HepG2 (cell line): ENCODE measurements around the gene NFE2. TPM values are rescaled to one million over a fixed set of nuclear protein-coding genes. Genes with fewer than 3 reads are reported as not detected.

Source experiments
- ATAC-seq: fragments of 200-7000 bp; cut with Tn5 transposase; 3 replicates; pipeline ENCODE4 v1.9.1; 2020; ENCODE audit warnings: mild to moderate bottlenecking, moderate library complexity
- BruUV-seq: library from RNA; stranded (reverse); fragments of 400-500 nt; replicated peaks from 2 replicates; lab custom pipeline; 2021; lab: Mats Ljungman, UMichigan
- CTCF ChIA-PET: fragments of 300-600 bp; formaldehyde crosslinking; extraction: SDS; loops from one replicate; lab custom pipeline; 2021; ENCODE audit warnings: low total read pairs, inconsistent platforms, low intra/inter-chr PET ratio; lab: Yijun Ruan, JAX
- POLR2A ChIA-PET: fragments of 350-600 bp; sonication (Branson Sonifier 250); formaldehyde crosslinking; loops from one replicate; lab custom pipeline; 2020; ENCODE audit warnings: antibody characterized with exemption, inconsistent platforms; lab: Yijun Ruan, JAX
- DNase-seq: peaks from one replicate; pipeline ENCODE4 v3.0.0-alpha.2; 2015; ENCODE audit warnings: low spot score
- FAIRE-seq: peaks from 3 replicates; lab custom pipeline; 2011; peaks lifted over from hg19 to GRCh38; lab: Jason Lieb, UNC
- H2AFZ ChIP-seq: one replicate; pipeline ENCODE4 v1.6.1; 2011; ENCODE audit warnings: low read length, inconsistent platforms
- H3K27ac ChIP-seq: fragments of 300-600 bp; 3 replicates; pipeline ENCODE4 v1.8.0; 2011; ENCODE audit warnings: mixed run types, mild to moderate bottlenecking, mixed read lengths, low read length, inconsistent platforms; ENCODE audit not compliant: insufficient read depth; ENCODE audit errors: extremely low read length
- H3K27me3 ChIP-seq, 2 experiments: fragments of 200-600 bp in 1 of 2; 2 replicates in 1 of 2; 3 replicates in 1 of 2; pipeline versions ENCODE4 v1.6.0 to v1.8.0; 2011; ENCODE audit warnings: low read length in 2 of 2, mild to moderate bottlenecking in 2 of 2, moderate library complexity in 2 of 2, inconsistent platforms in 1 of 2; ENCODE audit not compliant: insufficient read depth in 2 of 2, control insufficient read depth in 1 of 2
- H3K36me3 ChIP-seq, 2 experiments: fragments of 200-600 bp in 1 of 2; replicated peaks in 1 of 2; 2 replicates in 1 of 2; 3 replicates in 1 of 2; pipeline versions ENCODE4 v1.5.1 to v1.8.0; 2011; ENCODE audit warnings: low read length in 2 of 2, inconsistent platforms in 1 of 2; ENCODE audit not compliant: insufficient read depth in 2 of 2, control insufficient read depth in 1 of 2
- H3K4me1 ChIP-seq: 2 replicates; pipeline ENCODE4 v1.5.1; 2012; ENCODE audit warnings: low read length, inconsistent platforms; ENCODE audit not compliant: insufficient read depth
- H3K4me2 ChIP-seq: 2 replicates; pipeline ENCODE4 v1.6.0; 2011; ENCODE audit warnings: low read depth, low read length, inconsistent platforms
- H3K4me3 ChIP-seq, 3 experiments: fragments of 200-600 bp in 1 of 3; sonication (generic), shearing (Covaris generic) in 1 of 3; replicated peaks in 1 of 3; 2 replicates each; pipeline ENCODE4 v1.5.1; 2011 to 2016; ENCODE audit warnings: low read length in 3 of 3, inconsistent platforms in 2 of 3, low read depth in 2 of 3, mild to moderate bottlenecking in 2 of 3, control low read depth in 1 of 3, mixed read lengths in 1 of 3; ENCODE audit not compliant: insufficient read depth in 1 of 3
- H3K79me2 ChIP-seq: one replicate; pipeline ENCODE4 v1.6.1; 2011; ENCODE audit warnings: low read length, inconsistent platforms; ENCODE audit not compliant: insufficient read depth
- H3K9ac ChIP-seq: 2 replicates; pipeline ENCODE4 v1.6.0; 2011; ENCODE audit warnings: mild to moderate bottlenecking, low read depth, low read length, inconsistent platforms; ENCODE audit not compliant: insufficient read depth
- H3K9me3 ChIP-seq: 2 replicates; pipeline ENCODE4 v1.5.1; 2012; ENCODE audit warnings: mild to moderate bottlenecking, low read length
- H4K20me1 ChIP-seq: 2 replicates; pipeline ENCODE4 v1.6.0; 2011; ENCODE audit warnings: inconsistent platforms, mild to moderate bottlenecking, low read length, moderate library complexity; ENCODE audit not compliant: insufficient read depth
- CBX1 ChIP-seq: IDR thresholded peaks from one replicate; pipeline ENCODE4 v1.6.1; 2016; ENCODE audit warnings: antibody characterized with exemption, low read depth
- ELF3 ChIP-seq: IDR thresholded peaks from 2 replicates; pipeline ENCODE4 v1.6.1; 2016; ENCODE audit warnings: missing genetic modification reagents, missing compliant biosample characterization
- FOSL1 ChIP-seq: sonication (generic); formaldehyde crosslinking; IDR thresholded peaks from 2 replicates; pipeline ENCODE4 v1.9.0; 2021; ENCODE audit warnings: missing genetic modification reagents, borderline replicate concordance
- HOXA3 ChIP-seq: sonication (generic); formaldehyde crosslinking; IDR thresholded peaks from 2 replicates; pipeline ENCODE4 v1.5.0; 2020; ENCODE audit warnings: missing genetic modification reagents
- KDM6A ChIP-seq: IDR thresholded peaks from 2 replicates; pipeline ENCODE4 v1.6.1; 2016; ENCODE audit warnings: low read depth
- PCBP2 ChIP-seq: fragments of 200-400 bp; formaldehyde crosslinking; optimal IDR thresholded peaks from 2 replicates; pipeline ENCODE3; 2018; ENCODE audit warnings: low read length, low read depth; ENCODE audit not compliant: poor library complexity, severe bottlenecking
- ZC3H4 ChIP-seq: sonication (generic); formaldehyde crosslinking; IDR thresholded peaks from 2 replicates; pipeline ENCODE4 v1.4.0; 2020; ENCODE audit warnings: missing genetic modification reagents, borderline replicate concordance
- ZNF570 ChIP-seq: sonication (generic); formaldehyde crosslinking; IDR thresholded peaks from 2 replicates; pipeline ENCODE4 v1.4.0; 2020; ENCODE audit warnings: mild to moderate bottlenecking, missing genetic modification reagents, borderline replicate concordance
- ZNF850 ChIP-seq: sonication (generic); formaldehyde crosslinking; conservative IDR thresholded peaks from 2 replicates; pipeline ENCODE4 v1.9.0; 2021; ENCODE audit warnings: mild to moderate bottlenecking, missing genetic modification reagents
- ZNF883 ChIP-seq: sonication (generic); formaldehyde crosslinking; IDR thresholded peaks from 2 replicates; pipeline ENCODE4 v1.5.1; 2020; ENCODE audit warnings: mild to moderate bottlenecking, missing genetic modification reagents; ENCODE audit errors: not compliant biosample characterization
- WGBS: methylation state at CpG from one replicate; pipeline ENCODE4 v1.1.6; 2017; ENCODE audit warnings: low lambda C conversion rate; 5-methylcytosine and 5-hydroxymethylcytosine counted together
- in situ Hi-C: cut with HindIII; loops from 2 replicates; pipeline ENCODE4 v1.10.0; 2017; ENCODE audit warnings: low pct_unique_long_range_greater_than_20kb; ENCODE audit not compliant: extremely low pct_ligation_motif_present
- intact Hi-C: fragments of 100-400 bp; cut with micrococcal nuclease; formaldehyde crosslinking; loops from one replicate; pipeline ENCODE4 v1.10.0; 2022; ENCODE audit not compliant: unreplicated experiment
- polyA plus RNA-seq, 8 experiments: library from polyadenylated mRNA; depleted of rRNA in 3 of 8; stranded (reverse) in 7 of 8; unstranded in 1 of 8; fragments of >200 nt; fragmentation: Illumina TruSeq in 4 of 8; extraction: Trizol in 4 of 8; gene quantifications; 2 replicates each; pipeline versions ENCODE4 v1.2.1 to v1.2.3, GENCODE V29; 2011 to 2016; ENCODE audit warnings: low read depth in 4 of 8, missing spikeins in 1 of 8, mixed read lengths in 1 of 8; ENCODE audit not compliant: insufficient read depth in 1 of 8
- total RNA-seq, 5 experiments: library from RNA; depleted of rRNA; stranded (reverse); fragments of >200 nt; fragmentation: Illumina TruSeq; extraction: Trizol; gene quantifications; 2 replicates each; pipeline ENCODE4 v1.2.3, GENCODE V29; 2016; ENCODE audit warnings: low read depth in 1 of 5
- TF ChIP-seq, protein P1 (sequence below): sonication (generic); formaldehyde crosslinking; IDR thresholded peaks from 2 replicates; pipeline ENCODE4 v1.8.0; 2022; ENCODE audit warnings: mild to moderate bottlenecking, missing genetic modification reagents
- TF ChIP-seq, protein P2 (sequence below): sonication (generic); formaldehyde crosslinking; IDR thresholded peaks from 2 replicates; pipeline ENCODE4 v1.5.0; 2020; ENCODE audit warnings: mild to moderate bottlenecking, missing genetic modification reagents, moderate library complexity
- TF ChIP-seq, protein P3 (sequence below), 2 experiments: fragments of 450-650 bp in 1 of 2; sonication (generic) in 1 of 2; formaldehyde crosslinking; IDR thresholded peaks; 2 replicates each; pipeline versions ENCODE4 v1.5.0 to v1.8.0; 2020 to 2022; ENCODE audit warnings: mild to moderate bottlenecking in 1 of 2, missing genetic modification reagents in 1 of 2
- TF ChIP-seq, protein P4 (sequence below): sonication (generic); formaldehyde crosslinking; IDR thresholded peaks from 2 replicates; pipeline ENCODE4 v1.4.0; 2020; ENCODE audit warnings: low read depth, mild to moderate bottlenecking, missing genetic modification reagents

Gene NFE2
- total and polyA plus RNA-seq, 2 of the 13 experiments (the other 11 are each of a cell fraction or from before 2014, with no cell fraction given), result 4.5 to 7.8 TPM

DNA sequence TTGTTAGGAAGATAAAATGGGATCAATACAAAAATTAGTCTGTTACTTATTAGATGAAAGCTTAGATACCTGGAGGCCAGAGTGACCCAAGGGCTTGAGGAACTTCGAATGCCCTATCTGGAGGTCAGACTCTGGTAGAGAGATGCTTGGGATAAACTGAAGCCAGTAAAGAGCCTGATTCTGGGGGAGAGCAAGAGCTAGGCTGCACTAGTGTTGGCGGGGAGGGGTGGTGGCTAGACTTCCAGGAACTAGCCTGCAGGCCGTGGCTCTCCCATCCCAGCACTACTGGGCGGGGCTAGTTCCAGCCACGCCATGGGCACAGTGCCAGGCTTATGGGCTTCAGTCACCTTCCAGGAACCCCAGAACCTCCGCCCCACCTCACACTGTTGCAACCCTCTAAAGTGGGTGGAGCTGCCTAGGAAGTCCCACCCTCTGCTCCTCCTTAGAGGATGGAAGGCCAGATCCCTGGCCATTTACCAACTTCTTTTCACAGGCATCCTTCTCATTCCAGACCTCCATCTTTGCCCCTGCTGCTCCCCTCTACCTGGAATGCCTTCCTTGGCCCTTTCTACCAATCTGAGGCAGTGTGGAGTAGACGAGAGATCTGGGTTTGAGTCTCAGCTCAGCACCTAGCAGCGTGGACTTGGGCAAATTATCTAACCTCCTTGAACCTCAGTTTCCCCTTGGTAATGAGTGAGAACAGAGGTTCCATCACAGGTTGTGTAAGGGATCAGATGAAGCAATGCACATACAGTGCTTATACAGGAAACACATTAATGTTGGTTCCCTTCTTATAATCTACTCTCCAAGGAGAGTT is 6.3 kb upstream of the NFE2 start:
- no peak overlapping the region for H3K9ac ChIP-seq
- no peaks in the 10 kb centered on the region for H3K9me3 ChIP-seq
- whole genome bisulfite sequencing, result 45% methylated on average over 5 of the region's 8 CpGs
- no peaks in the 10 kb centered on the region for H3K79me2 ChIP-seq
- ATAC-seq (peak; percentile 36), DNase-seq (peak; percentile 58), FAIRE-seq (peak; percentile 47)
- H4K20me1 ChIP-seq, result no peaks in the 10 kb centered on the region
- H3K4me3 ChIP-seq, result peak overlapping the region in 1 of 3 experiments; percentile 9; a peak in 1 of 6 replicates
- peak overlapping the region; percentile 61 for H3K4me2 ChIP-seq
- no peak overlapping the region for H3K27ac ChIP-seq
- no peaks in the 10 kb centered on the region for H3K36me3 ChIP-seq
- CTCF ChIA-PET, result interaction anchor here (0.8 kb wide), 1 partner anchor 29 kb away, joined by 3 read pairs; no protein-coding TSS in a partner anchor
- H2AFZ ChIP-seq, result no peak overlapping the region
- POLR2A ChIA-PET, result interaction anchor here (0.6 to 3.3 kb wide), 9 partner anchors 11 to 49 kb away, joined by 3 to 23 read pairs (median 6); partner anchors contain the start of genes CBX5, COPZ1 and HNRNPA1
- peaks cover 59% of the 10 kb centered on the region for H3K4me1 ChIP-seq
- BruUV-seq, result no TSS peak
- in situ Hi-C loops (no loop called here), intact Hi-C loops (no loop called here)
- no peaks in the 10 kb centered on the region for H3K27me3 ChIP-seq
- TF ChIP-seq HOXA3 (CRISPR knock-in tag), result no peak
- TF ChIP-seq KDM6A (CRISPR knock-in tag), result no peak
- TF ChIP-seq, protein P1, sequence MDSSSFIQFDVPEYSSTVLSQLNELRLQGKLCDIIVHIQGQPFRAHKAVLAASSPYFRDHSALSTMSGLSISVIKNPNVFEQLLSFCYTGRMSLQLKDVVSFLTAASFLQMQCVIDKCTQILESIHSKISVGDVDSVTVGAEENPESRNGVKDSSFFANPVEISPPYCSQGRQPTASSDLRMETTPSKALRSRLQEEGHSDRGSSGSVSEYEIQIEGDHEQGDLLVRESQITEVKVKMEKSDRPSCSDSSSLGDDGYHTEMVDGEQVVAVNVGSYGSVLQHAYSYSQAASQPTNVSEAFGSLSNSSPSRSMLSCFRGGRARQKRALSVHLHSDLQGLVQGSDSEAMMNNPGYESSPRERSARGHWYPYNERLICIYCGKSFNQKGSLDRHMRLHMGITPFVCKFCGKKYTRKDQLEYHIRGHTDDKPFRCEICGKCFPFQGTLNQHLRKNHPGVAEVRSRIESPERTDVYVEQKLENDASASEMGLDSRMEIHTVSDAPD (CRISPR knock-in tag), result 0 out of 2 replicates have a peak, but pooled peaks have one; percentile 36
- TF ChIP-seq, protein P2, sequence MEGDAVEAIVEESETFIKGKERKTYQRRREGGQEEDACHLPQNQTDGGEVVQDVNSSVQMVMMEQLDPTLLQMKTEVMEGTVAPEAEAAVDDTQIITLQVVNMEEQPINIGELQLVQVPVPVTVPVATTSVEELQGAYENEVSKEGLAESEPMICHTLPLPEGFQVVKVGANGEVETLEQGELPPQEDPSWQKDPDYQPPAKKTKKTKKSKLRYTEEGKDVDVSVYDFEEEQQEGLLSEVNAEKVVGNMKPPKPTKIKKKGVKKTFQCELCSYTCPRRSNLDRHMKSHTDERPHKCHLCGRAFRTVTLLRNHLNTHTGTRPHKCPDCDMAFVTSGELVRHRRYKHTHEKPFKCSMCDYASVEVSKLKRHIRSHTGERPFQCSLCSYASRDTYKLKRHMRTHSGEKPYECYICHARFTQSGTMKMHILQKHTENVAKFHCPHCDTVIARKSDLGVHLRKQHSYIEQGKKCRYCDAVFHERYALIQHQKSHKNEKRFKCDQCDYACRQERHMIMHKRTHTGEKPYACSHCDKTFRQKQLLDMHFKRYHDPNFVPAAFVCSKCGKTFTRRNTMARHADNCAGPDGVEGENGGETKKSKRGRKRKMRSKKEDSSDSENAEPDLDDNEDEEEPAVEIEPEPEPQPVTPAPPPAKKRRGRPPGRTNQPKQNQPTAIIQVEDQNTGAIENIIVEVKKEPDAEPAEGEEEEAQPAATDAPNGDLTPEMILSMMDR (CRISPR knock-in tag), result no peak
- TF ChIP-seq ZC3H4 (CRISPR knock-in tag), result no peak
- 0 out of 2 replicates have a peak, but pooled peaks have one; percentile 25 for TF ChIP-seq ELF3 (CRISPR knock-in tag)
- TF ChIP-seq, protein P3, sequence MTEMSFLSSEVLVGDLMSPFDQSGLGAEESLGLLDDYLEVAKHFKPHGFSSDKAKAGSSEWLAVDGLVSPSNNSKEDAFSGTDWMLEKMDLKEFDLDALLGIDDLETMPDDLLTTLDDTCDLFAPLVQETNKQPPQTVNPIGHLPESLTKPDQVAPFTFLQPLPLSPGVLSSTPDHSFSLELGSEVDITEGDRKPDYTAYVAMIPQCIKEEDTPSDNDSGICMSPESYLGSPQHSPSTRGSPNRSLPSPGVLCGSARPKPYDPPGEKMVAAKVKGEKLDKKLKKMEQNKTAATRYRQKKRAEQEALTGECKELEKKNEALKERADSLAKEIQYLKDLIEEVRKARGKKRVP (CRISPR knock-in tag; IDR thresholded peaks at IDR 0.05), result no peak
- TF ChIP-seq CBX1, result no peak
- TF ChIP-seq ZNF570 (CRISPR knock-in tag), result no peak
- no peak for TF ChIP-seq PCBP2
- no peak for TF ChIP-seq ZNF883
- no peak for TF ChIP-seq FOSL1
- TF ChIP-seq, protein P4, sequence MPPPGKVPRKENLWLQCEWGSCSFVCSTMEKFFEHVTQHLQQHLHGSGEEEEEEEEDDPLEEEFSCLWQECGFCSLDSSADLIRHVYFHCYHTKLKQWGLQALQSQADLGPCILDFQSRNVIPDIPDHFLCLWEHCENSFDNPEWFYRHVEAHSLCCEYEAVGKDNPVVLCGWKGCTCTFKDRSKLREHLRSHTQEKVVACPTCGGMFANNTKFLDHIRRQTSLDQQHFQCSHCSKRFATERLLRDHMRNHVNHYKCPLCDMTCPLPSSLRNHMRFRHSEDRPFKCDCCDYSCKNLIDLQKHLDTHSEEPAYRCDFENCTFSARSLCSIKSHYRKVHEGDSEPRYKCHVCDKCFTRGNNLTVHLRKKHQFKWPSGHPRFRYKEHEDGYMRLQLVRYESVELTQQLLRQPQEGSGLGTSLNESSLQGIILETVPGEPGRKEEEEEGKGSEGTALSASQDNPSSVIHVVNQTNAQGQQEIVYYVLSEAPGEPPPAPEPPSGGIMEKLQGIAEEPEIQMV (CRISPR knock-in tag), result no peak
- TF ChIP-seq ZNF850 (CRISPR knock-in tag), result no peak
